Neural cell (in vitro differentiated cells): ENCODE measurements around the gene CCNY. TPM values are rescaled to one million over a fixed set of nuclear protein-coding genes. Genes with fewer than 3 reads are reported as not detected.

ENCODE experiments used
- H2AFZ ChIP-seq: fragments of 200-600, 300-800 bp; sonication (generic), shearing (Covaris generic); 2 replicates; pipeline ENCODE4 v1.6.0; 2014; ENCODE audit warnings: low read depth, mild to moderate bottlenecking, antibody characterized with exemption, low read length, moderate library complexity
- H3F3A ChIP-seq: fragments of 200-600 bp; shearing (Covaris generic); 2 replicates; pipeline ENCODE4 v1.6.1; 2016; ENCODE audit warnings: mild to moderate bottlenecking, moderate library complexity, mixed read lengths, antibody characterized with exemption, low read length; ENCODE audit not compliant: insufficient read depth, poor library complexity, severe bottlenecking
- H3K27ac ChIP-seq: fragments of 200-600, 300-800 bp; sonication (generic), shearing (Covaris generic); 2 replicates; pipeline ENCODE4 v1.5.1; 2014; ENCODE audit warnings: mild to moderate bottlenecking, low read length, moderate library complexity
- H3K27me3 ChIP-seq: fragments of 300-800, 200-600 bp; sonication (generic), shearing (Covaris generic); 2 replicates; pipeline ENCODE4 v1.6.0; 2014; ENCODE audit warnings: mild to moderate bottlenecking, low read depth, low read length, moderate library complexity; ENCODE audit not compliant: insufficient read depth
- H3K36me3 ChIP-seq: fragments of 300-800, 200-600 bp; sonication (generic), shearing (Covaris generic); 2 replicates; pipeline ENCODE4 v1.5.1; 2014; ENCODE audit warnings: mild to moderate bottlenecking, antibody characterized with exemption, low read length, moderate library complexity; ENCODE audit not compliant: insufficient read depth
- H3K4me2 ChIP-seq: fragments of 300-800, 200-600 bp; sonication (generic), shearing (Covaris generic); 2 replicates; pipeline ENCODE4 v1.6.0; 2014; ENCODE audit warnings: mild to moderate bottlenecking, low read length
- H3K4me3 ChIP-seq: fragments of 300-800, 200-600 bp; sonication (generic), shearing (Covaris generic); 2 replicates; pipeline ENCODE4 v1.5.1; 2014; ENCODE audit warnings: mild to moderate bottlenecking, low read length, moderate library complexity
- H3K79me2 ChIP-seq: fragments of 200-600 bp; shearing (Covaris generic); replicated peaks from 2 replicates; pipeline ENCODE4 v1.6.0; 2014; ENCODE audit warnings: mild to moderate bottlenecking, low read length, moderate library complexity; ENCODE audit not compliant: insufficient read depth
- H3K9ac ChIP-seq: fragments of 300-800, 200-600 bp; sonication (generic), shearing (Covaris generic); 2 replicates; pipeline ENCODE4 v1.6.1; 2016; ENCODE audit warnings: mild to moderate bottlenecking, low read length, mixed read lengths
- H3K9me2 ChIP-seq: fragments of 200-600 bp; shearing (Covaris generic); 2 replicates; pipeline ENCODE4 v1.6.1; 2016; ENCODE audit warnings: mild to moderate bottlenecking, low read length, mixed read lengths; ENCODE audit not compliant: insufficient read depth
- H3K9me3 ChIP-seq: fragments of 200-600, 300-800 bp; sonication (generic), shearing (Covaris generic); 2 replicates; pipeline ENCODE4 v1.6.1; 2016; ENCODE audit warnings: mild to moderate bottlenecking, mixed run types, low read length, moderate library complexity, mixed read lengths
- H4K20me1 ChIP-seq: fragments of 200-600 bp; shearing (Covaris generic); 2 replicates; pipeline ENCODE4 v1.6.1; 2016; ENCODE audit warnings: mild to moderate bottlenecking, mixed run types; ENCODE audit not compliant: insufficient read depth
- EP300 ChIP-seq: fragments of 450-650 bp; conservative IDR thresholded peaks from 2 replicates; pipeline ENCODE4 v1.6.1; 2014; ENCODE audit warnings: antibody characterized with exemption, mild to moderate bottlenecking, moderate library complexity; ENCODE audit not compliant: poor library complexity, severe bottlenecking
- EZH2 ChIP-seq: fragments of 200-600, 300-800 bp; shearing (Covaris generic), sonication (generic); IDR thresholded peaks from 2 replicates; pipeline ENCODE4 v1.6.1; 2014; ENCODE audit warnings: antibody characterized with exemption, low read length, borderline replicate concordance, mild to moderate bottlenecking; ENCODE audit not compliant: insufficient read depth, poor library complexity, severe bottlenecking
- MXI1 ChIP-seq: fragments of 450-650 bp; conservative IDR thresholded peaks from 2 replicates; pipeline ENCODE4 v1.6.1; 2014; ENCODE audit warnings: antibody characterized with exemption, mild to moderate bottlenecking; ENCODE audit not compliant: poor library complexity, severe bottlenecking
- POLR2AphosphoS5 ChIP-seq: IDR thresholded peaks from 2 replicates; pipeline ENCODE4 v1.6.1; 2012
- RAD21 ChIP-seq: fragments of 450-650 bp; conservative IDR thresholded peaks from 2 replicates; pipeline ENCODE4 v1.6.1; 2014; ENCODE audit warnings: antibody characterized with exemption, mild to moderate bottlenecking, moderate library complexity
- SMC3 ChIP-seq: fragments of 450-650 bp; conservative IDR thresholded peaks from 2 replicates; pipeline ENCODE4 v1.6.1; 2014; ENCODE audit warnings: antibody characterized with exemption, mild to moderate bottlenecking, moderate library complexity; ENCODE audit not compliant: poor library complexity
- TAF1 ChIP-seq: IDR thresholded peaks from 2 replicates; pipeline ENCODE4 v1.6.1; 2012; ENCODE audit warnings: low read depth
- polyA plus RNA-seq: library from polyadenylated mRNA; depleted of rRNA; stranded (reverse); fragments of >200 nt; gene quantifications from 2 replicates; pipeline ENCODE4 v1.2.3, GENCODE V29; 2014
- TF ChIP-seq, protein P1 (sequence below): IDR thresholded peaks from 2 replicates; pipeline ENCODE4 v1.6.1; 2012; ENCODE audit warnings: borderline replicate concordance
- TF ChIP-seq, protein P2 (sequence below): fragments of 450-650 bp; IDR thresholded peaks from 2 replicates; pipeline ENCODE4 v1.5.1; 2014; ENCODE audit warnings: antibody characterized with exemption, mild to moderate bottlenecking, moderate library complexity; ENCODE audit not compliant: poor library complexity, severe bottlenecking

Gene CCNY
- polyA plus RNA-seq, 1 donor from 2014 or later = 36.4 TPM

DNA sequence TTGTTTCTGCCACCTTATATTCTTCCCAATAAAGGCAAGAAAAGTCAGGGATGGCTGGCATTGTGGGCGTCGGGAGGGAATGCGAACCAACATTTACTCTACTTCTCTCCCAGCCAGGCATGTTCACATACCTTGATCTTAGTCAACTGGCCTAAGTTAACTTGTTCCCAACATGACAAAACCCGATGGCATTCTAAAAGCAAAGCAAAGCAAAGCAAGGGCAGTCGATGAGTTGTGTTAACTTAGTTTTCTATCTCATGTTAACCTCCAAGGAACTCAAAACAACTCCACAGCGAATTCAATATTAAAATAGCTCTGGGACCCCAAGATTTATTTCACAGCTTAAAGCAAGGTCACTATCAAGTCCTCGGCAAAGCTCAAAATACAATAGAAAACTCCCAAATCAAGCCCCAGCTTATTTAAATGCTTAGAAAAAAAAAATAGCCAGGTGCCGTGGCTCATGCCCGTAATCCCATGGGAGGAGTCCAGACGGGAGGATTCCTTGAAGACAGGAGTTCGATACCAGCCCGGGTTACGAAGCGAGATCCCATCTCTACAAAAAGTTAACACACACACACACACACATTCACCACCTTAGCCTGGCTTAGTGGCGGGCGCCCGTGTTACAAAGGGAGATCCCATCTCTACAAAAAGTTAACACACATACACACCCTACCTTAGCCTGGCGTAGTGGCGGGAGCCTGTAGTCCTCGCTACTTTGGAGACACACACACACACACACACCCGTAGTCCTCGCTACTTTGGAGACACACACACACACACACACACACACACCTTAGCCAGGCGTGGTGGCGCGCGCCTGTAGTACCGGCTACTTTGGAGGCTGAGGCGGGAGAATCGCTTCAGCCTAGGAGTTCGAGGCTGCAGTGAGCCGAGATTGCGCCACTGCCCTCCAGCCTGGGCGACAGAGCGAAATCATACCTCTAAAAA, 901 bp upstream of the CCNY start:
- Histone ChIP-seq H3K4me2 (peak overlapping the region; percentile 27), H3K27me3 (no peaks in the 10 kb centered on the region), H3K9me2 (no peaks in the 10 kb centered on the region), H3K79me2 (peaks cover 72% of the 10 kb centered on the region), H3K9ac (peak overlapping the region; percentile 83), H2AFZ (peak overlapping the region; percentile 90), H3F3A (no peaks in the 10 kb centered on the region), H4K20me1 (no peaks in the 10 kb centered on the region), H3K9me3 (no peaks in the 10 kb centered on the region), H3K4me3 (peak overlapping the region; percentile 87), H3K27ac (peak overlapping the region; percentile 71), H3K36me3 (no peaks in the 10 kb centered on the region)
- TF ChIP-seq RAD21 = no peak
- TF ChIP-seq SMC3 = no peak
- TF ChIP-seq, protein P1, sequence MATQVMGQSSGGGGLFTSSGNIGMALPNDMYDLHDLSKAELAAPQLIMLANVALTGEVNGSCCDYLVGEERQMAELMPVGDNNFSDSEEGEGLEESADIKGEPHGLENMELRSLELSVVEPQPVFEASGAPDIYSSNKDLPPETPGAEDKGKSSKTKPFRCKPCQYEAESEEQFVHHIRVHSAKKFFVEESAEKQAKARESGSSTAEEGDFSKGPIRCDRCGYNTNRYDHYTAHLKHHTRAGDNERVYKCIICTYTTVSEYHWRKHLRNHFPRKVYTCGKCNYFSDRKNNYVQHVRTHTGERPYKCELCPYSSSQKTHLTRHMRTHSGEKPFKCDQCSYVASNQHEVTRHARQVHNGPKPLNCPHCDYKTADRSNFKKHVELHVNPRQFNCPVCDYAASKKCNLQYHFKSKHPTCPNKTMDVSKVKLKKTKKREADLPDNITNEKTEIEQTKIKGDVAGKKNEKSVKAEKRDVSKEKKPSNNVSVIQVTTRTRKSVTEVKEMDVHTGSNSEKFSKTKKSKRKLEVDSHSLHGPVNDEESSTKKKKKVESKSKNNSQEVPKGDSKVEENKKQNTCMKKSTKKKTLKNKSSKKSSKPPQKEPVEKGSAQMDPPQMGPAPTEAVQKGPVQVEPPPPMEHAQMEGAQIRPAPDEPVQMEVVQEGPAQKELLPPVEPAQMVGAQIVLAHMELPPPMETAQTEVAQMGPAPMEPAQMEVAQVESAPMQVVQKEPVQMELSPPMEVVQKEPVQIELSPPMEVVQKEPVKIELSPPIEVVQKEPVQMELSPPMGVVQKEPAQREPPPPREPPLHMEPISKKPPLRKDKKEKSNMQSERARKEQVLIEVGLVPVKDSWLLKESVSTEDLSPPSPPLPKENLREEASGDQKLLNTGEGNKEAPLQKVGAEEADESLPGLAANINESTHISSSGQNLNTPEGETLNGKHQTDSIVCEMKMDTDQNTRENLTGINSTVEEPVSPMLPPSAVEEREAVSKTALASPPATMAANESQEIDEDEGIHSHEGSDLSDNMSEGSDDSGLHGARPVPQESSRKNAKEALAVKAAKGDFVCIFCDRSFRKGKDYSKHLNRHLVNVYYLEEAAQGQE = no peak
- TF ChIP-seq TAF1 = no peak
- no peak for TF ChIP-seq EP300
- TF ChIP-seq MXI1 = no peak
- TF ChIP-seq POLR2AphosphoS5 = no peak
- no peak for TF ChIP-seq EZH2
- TF ChIP-seq, protein P2, sequence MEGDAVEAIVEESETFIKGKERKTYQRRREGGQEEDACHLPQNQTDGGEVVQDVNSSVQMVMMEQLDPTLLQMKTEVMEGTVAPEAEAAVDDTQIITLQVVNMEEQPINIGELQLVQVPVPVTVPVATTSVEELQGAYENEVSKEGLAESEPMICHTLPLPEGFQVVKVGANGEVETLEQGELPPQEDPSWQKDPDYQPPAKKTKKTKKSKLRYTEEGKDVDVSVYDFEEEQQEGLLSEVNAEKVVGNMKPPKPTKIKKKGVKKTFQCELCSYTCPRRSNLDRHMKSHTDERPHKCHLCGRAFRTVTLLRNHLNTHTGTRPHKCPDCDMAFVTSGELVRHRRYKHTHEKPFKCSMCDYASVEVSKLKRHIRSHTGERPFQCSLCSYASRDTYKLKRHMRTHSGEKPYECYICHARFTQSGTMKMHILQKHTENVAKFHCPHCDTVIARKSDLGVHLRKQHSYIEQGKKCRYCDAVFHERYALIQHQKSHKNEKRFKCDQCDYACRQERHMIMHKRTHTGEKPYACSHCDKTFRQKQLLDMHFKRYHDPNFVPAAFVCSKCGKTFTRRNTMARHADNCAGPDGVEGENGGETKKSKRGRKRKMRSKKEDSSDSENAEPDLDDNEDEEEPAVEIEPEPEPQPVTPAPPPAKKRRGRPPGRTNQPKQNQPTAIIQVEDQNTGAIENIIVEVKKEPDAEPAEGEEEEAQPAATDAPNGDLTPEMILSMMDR = no peak

DNA sequence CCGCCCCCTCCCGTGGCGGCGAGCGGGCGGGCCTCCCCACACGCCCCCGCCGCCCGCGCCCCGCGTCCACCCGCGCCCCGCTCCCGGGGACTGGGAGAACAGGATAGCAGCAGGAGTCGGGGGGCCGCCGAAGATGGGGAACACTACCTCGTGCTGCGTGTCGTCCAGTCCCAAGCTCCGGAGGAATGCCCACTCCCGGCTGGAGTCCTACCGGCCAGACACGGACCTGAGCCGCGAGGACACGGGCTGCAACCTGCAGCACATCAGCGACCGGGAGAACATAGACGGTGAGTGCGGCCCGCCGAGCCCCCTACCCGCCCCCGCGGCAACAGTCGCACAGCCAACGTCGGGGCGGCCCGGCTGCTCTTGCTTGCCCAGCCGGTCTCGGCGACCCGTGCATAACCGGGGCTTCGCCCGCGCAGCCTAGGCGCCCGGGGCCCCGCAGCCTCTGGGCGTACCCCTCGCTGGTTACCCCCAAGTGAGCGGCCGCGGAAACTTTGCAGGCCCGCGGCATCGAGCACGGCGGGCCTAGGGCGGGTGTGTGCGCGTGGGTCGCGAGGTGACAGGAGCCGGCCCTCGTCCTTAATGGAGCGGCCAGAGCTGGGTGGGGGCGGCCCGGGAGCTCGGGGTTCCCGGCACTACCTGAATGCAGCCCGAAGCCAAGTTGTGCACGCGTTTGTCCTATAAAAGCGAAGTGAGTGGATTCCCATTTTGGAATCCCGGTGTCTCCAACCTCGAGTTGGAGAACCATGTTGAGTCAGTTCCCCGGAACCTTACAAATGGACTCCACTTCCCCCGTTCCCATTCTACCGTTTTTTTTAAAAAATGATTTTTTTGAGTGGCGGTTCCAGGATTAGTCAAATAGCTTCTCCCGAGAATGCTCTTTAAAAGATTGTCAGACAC, 863 bp downstream of the CCNY start:
- Histone ChIP-seq H3K27me3 (no peaks in the 10 kb centered on the region), H2AFZ (peak overlapping the region; percentile 4), H3K79me2 (peaks cover 76% of the 10 kb centered on the region), H3F3A (no peaks in the 10 kb centered on the region), H3K4me2 (peak overlapping the region; percentile 57), H3K9me3 (no peaks in the 10 kb centered on the region), H4K20me1 (no peaks in the 10 kb centered on the region), H3K27ac (peak overlapping the region; percentile 23), H3K4me3 (peak overlapping the region; percentile 95), H3K9me2 (no peaks in the 10 kb centered on the region), H3K9ac (peak overlapping the region; percentile 66), H3K36me3 (no peaks in the 10 kb centered on the region)
- TF ChIP-seq, protein P2 = no peak
- no peak for TF ChIP-seq EP300
- peak; percentile 37 for TF ChIP-seq SMC3
- TF ChIP-seq TAF1 = no peak
- peak; percentile 42 for TF ChIP-seq RAD21
- TF ChIP-seq MXI1 = peak; percentile 61
- TF ChIP-seq POLR2AphosphoS5 = peak; percentile 8
